ENCODE data around the gene ASB2.

DNA sequence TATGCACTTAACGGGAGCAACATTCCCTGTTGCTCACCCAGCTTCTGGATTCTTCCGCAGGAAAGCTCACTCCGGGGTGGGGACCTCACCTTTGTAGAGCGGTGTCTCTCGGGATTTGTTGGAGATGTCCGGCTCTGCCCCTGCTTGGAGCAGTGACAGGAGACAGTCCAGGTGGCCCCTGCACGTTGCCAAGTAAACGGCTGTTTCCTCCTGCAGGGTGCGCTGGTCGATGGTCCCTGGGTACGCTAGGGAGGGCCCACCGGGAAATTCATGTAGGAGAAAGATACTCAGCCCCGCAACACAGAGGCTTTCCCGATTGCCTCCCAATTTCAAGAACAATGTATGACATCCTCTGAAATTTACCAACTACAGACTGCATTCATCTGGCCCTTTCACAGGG is 23.1 kb downstream of the ASB2 start:
- TF ChIP-seq, protein P1, sequence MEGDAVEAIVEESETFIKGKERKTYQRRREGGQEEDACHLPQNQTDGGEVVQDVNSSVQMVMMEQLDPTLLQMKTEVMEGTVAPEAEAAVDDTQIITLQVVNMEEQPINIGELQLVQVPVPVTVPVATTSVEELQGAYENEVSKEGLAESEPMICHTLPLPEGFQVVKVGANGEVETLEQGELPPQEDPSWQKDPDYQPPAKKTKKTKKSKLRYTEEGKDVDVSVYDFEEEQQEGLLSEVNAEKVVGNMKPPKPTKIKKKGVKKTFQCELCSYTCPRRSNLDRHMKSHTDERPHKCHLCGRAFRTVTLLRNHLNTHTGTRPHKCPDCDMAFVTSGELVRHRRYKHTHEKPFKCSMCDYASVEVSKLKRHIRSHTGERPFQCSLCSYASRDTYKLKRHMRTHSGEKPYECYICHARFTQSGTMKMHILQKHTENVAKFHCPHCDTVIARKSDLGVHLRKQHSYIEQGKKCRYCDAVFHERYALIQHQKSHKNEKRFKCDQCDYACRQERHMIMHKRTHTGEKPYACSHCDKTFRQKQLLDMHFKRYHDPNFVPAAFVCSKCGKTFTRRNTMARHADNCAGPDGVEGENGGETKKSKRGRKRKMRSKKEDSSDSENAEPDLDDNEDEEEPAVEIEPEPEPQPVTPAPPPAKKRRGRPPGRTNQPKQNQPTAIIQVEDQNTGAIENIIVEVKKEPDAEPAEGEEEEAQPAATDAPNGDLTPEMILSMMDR (IDR thresholded peaks at IDR 0.05; ENCODE audit: low read depth, low read length, poor library complexity, severe bottlenecking), result peak; percentile 38
- TF ChIP-seq EZH2phosphoT487 (IDR thresholded peaks at IDR 0.05; ENCODE audit: borderline replicate concordance, low read length), result no peak

Measured in DOHH2 (cell line).